ENCODE data around the gene RNGTT.
"Not testable (repeated sequence)": the region's sequence is repeated elsewhere in the genome, so short reads cannot be mapped to it uniquely, and the experiment has no call there.

RNGTT gene

DNA sequence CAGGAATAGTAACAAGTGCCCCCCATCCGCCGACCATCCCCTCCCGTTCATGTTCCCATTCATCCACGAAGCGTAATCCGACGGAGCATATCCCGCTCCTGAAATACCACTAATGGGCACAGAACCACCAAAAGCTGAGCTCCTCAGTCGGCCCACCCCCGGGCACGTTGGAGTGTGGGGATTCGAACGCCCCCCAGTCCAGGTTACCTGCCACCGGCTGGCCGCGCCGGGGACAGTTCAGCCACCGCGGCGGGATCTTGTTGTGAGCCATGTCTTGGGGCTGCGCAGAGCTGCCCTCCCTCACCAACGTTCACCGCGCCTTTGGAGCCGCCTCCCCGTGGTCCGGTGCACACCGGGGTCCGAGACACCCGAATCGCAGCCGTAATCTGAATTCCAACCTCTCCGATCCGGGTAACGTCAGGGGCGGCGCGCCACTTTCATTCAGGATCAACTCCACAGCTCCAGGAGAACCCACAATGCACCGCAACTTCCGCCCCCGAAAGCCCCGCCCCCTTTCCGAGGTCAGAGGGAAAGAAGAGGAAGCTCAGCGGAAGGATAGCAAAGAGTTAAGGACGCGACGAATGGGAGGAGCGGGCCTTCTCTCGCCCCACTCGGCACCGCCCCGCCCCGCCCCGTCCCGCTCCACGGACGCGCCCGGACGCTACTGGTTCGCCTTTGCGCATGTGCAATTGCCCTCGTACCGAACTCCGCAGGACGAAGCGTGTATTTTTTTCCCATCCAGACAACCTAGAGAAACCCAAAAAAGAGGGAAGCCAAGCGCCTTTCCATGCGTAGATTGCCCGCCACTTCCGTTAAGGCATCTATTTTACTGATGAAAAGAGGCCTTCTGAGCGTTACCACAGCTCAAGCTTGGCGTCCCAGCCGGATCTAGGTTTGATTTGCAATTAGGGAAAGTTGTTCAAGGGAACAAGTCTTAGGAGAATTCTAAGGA lies at the start of gene RNGTT:
RNGTT (minus strand) TSS at position 480 of the 952 bp plus-strand sequence; CDS start at position 271, 209 bp downstream.
- peak; percentile 98 for DNase-seq

DNA sequence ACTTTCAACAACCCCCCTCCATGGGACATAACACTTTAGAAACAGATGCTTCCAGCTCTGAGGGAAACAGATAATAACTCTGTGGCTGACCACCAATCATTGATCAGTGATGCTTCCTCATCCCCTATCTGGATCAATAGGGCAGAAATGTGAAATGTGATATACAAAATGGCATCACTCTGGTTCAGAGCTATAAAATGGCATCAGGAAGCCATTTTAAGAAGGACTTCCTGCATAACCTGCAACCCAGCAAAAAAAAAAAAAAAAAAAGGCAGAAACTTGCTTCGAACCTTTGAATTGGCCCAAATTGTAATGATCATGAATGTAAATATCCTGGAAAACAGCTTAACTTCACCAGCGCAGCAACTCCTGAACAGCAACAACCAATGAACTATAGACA lies 48.0 kb upstream of the RNGTT start:
- DNase-seq: no peak

DNA sequence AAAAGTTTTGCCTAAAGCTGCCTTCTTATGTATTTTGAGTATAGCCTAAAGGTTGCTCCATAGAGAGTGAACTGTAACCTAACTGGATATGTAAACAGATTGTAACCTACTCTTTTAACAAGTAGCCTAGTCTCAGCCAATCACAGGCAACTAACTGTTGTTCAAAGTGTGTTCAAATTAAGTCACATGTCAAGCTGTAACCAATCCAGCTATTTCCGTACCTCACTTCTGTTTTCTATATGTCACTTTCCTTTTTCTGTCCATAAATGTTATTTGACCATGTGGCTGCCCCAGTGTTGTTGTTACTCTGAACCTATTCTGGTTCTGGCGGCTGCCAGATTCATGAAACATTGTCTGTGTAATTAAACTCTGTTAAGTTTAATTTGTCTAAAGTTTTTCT lies 47.4 kb upstream of the RNGTT start:
- DNase-seq: no peak

DNA sequence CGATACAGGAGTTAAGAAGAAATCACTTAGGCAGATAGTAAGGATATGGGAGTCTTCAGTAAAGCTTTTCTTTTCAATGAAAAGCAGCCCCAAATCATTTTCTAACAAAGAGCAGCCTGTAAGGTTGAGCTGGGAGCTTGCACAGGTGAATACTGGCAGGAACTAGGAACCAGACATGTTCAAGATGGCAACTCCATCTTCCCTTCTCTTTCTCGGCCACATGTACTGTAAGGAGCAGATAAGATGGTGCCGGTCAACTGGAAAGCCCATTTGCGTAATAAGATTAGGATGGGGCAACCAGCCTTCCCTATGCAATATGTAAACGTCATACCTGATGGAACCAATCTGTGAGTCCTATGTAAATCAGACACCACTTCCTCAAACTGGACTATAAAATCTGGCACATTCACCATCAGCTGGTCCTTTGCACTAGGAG lies 46.2 kb upstream of the RNGTT start:
- no peak for DNase-seq

DNA sequence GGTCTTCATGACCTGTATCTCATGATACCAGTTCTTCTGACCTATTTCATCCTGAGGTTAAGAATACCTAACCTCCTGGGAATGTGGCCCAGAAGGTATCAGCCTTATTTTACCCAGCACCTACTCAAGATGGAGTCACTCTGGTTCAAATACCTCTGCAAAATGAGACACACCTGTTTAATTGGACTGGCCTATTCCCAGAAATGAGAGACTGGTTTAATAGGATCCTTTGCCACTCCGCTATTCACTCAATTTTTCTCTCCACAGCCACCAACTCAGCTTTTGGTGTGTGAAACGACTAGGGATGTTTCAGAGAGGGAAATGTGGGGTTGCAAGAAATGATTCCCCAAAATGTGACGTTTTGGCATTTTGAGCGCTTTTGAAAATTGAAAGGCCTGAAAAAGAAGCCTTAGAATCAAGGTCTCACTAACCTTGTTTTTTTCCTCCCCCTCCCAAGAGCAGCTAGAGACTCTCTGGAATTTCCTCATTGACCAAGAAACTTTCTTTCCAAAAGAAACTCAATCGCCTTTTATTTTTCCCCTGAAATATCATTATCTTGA lies 45.5 kb upstream of the RNGTT start:
- no peak for DNase-seq

DNA sequence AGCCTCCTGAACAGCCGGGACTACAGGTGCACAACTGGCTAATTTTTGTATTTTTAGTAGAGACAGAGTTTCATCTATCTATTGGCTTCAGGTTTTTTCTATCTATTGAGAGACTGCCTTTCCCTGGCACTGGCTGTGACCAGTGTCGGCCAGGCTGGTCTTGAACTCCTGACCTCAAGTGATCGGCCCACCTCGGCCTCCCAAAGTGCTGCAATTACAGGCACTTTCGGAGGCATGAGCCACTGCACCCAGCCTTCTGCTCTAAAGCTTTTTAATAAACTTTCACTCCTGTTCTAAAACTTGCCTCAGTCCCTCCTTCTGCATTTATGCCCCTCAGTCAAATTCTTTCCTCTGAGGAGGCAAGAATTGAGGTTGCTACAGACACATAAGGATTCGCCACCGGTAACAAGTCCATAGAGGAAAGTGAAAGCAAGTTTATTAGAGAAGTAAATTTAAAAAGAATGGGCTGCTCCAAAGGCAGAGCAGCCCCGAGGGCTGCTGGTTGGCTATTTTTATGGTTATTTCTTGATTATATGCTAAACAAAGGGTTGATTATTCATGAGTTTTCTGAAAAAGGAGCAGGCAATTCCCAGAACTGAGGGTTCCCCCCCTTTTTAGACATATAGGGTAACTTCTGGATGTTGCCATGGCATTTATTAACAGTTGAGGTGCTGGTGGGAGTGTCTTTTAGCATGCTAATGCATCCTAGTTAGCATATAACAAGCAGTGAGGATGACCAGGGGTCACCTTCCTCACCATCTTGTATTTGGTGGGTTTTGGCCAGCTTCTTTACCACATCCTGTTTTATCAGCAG lies 44.8 kb upstream of the RNGTT start:
- DNase-seq: no peak

DNA sequence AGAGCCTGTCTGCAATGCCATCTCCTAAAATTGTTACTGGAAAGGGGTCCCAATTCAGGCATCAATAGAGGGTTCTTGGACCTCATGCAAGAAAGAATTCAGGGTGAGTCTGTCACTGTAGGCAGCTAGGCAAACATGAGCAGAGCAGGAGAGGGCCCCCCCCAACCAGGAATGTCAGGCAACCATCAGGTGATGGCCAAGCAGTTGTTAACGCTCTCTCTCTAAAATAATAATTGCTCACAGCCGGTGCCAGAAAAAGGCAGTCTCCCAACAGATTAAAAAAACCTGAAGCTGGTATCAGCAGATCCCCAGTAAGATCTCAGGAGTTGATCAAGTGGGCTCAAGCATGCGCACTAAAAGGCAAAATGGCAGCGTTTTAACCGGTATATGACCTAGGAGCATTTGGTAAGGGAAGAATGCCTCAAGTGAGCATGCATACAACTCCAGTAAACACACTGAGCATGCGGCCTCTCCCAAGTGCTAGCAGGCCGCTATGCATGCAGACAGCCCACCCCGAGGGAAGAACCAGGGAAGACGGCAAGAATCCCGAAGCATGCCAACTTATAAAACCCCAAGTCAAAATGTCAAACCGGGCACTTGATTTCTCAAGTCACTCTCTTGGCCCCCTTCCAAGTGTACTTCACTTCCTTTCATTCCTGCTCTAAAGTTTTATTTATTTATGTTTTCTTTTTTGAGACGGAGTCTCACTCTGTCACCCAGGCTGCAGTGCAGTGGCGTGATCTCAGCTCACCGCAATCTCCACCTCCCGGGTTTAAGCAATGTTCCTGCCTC lies 44.0 kb upstream of the RNGTT start:
- peak; percentile 11 for DNase-seq

DNA sequence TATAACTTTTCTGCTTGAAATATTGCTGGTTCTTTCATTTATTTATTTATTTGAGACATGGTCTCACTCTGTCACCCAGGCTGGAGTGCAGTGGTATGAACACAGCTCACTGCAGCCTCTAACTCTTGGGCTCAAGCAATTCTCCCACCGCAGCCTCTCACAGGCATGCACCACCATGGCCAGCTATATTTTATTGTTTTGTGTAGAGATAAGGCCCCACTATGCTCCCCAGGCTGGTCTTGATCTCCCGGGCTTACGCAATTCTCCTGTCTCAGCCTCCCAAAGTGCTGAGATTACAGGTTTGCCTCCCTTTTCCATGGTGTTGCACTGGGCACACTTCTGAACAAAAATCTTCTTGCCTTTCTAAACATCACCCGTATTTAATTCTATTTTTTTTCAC lies 39.1 kb upstream of the RNGTT start:
- no peak for DNase-seq

DNA sequence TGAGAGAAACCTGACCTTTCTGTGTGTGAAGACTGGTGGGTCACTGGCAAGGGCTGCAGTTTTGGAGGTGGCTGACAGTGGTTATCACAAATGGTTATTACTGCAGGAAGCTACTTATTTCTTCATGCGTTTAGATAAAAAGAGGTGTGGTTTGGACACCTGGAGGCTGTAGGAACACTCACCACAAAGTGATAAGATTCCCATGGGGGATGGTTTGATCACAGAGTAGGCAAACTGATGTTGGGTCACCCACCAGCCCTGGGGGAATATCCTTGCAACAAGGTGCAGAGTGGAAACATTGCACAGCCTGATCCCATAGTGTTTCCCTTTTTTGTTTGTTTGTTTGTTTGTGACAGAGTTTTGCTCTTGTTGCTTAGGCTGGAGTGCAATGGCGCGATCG lies 33.9 kb upstream of the RNGTT start:
- no peak for DNase-seq

DNA sequence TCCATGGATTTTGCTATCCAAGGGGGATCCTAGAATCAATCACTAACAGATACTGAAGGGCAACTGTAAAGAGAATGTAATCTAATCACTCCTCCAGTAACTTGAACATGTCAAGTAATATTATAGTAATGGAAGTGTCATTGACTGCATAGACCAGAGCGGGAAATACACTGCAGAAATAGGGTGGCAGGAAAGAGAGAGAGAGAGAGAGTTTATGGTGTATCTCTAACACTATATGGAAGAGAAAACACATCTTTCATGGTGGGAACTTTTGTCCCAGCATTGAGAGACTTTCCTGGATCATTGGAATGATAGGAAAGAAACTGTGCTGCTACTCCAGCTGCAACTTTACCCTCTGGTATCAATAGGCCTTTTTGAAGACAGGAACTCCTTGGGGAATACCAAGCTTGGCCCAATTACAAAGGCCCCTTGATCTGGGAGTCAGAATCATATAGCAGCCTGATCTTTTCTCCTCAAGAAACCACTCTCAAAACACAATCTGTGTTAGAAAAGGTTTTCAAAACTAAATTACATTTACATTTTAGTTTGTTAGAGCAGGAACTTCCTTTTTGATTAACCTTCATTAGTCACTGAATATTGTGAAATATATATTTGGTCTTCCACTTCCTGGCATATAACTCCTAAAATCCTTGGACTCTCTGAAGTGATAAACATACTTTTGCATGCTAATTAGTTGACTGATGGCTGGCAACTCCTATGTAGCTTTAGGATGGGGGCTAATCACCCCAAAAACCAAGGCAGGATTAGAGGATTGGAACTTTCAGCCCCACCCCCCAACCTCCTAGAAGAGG lies 29.5 kb upstream of the RNGTT start:
- DNase-seq: no peak

DNA sequence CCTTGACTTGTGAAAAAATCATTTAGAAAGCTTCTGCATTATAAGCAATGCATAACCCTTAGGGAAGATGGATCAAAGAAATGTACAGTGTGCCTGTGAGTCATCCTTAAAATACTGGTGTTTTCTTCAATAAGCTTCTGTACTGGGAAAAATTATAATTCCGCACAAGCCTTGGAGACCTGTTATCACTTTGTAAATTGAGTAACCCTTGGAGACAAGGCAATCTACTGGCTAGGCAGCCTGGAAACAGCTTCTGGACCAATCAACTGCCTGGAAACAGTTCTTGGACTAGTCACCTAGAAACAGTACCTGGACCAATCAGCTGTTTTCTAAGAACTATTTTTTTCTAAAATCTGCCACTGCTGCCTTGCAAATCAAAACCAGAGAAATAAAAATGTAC lies 25.8 kb upstream of the RNGTT start:
- DNase-seq: no peak

DNA sequence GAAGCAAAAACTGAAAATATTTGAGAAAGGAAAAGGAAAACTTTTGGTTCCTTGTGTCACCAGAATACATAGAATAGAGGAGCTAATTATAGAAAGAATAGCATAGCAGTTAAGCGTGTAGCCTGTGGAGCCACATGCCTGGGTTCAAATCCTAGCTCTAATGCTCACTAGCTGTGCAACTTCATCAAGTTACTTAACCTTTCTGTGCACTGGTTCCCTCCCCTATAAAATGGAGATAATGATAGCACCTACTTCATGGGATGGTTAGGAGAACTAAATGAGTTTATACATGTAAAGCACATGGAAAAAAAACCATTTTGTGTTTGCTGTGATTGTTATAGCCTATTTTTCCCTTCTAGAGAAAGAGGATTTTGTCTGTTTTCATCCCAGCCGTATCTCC lies 24.5 kb upstream of the RNGTT start:
- DNase-seq: no peak

DNA sequence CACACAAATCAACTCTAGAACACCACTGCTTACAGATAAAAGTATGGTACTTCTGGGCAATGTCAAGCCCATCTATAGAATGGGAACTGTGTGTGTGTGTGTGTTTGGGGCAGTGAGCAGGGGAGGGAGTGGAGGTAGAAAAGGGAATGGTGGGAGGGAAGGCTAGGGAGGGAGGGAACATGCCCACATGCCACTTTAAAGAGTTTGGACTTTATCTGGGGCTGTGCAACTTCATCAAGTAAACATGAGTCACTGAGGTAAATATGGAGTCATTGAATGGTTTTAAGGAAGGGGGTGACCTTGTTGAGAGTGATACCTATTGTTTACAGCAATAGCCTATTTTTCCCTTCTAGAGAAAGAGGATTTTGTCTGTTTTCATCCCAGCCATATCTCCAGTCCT lies 22.5 kb upstream of the RNGTT start:
- no peak for DNase-seq

DNA sequence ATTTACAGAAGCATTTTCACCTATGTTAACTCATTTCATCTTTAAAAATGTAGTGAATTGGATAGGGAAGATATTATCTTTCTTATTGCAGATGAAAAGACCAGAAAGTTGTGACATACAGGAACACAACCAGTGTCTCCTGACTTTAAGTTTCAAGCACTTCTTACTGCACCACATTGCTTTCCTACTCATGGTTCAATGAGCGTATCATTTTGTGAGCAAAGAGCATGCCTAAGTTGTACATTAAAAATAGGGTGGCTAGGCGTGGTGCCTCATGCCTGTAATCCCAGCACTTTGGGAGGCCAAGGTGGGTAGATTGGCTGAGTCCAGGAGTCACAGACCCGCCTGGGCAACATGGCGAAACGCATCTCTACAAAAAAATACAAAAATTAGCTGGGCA lies 21.2 kb upstream of the RNGTT start:
- no peak for DNase-seq

DNA sequence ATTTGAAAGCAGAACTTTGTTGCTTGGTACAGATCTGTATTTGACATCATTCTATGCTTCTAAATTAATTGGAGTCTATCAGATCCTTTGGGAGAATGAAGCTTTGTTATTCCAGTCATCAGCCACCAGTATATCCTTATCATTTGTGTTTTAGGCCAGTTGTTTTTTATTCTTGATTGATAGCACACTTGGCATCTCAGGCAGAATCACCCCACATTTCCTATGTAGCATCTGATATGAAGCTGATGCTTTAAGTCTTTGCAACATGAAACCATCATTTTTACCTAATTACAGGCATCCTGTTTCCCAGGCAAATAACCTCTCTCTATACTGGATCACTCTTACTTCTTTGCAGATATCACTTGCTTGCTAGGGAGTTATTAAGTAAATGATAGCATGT lies 20.7 kb upstream of the RNGTT start:
- no peak for DNase-seq

DNA sequence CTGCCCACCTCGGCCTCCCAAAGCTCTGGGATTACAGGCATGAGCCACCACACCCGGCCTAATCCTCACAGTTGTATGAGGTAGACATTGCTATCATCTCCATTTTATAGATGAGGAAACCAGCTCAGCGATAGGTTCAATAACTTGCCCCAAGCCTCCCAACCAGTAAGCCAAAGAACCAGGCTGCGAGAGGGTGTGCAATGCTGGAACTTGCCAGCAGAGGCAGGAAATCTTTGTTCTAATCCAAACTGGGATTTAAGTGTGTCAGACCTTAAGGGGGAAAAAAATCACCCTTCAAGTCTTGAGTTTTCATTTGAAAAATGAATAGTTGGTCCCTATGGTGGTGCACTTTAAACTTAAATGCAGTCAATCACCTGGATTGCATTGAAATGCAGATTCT lies 20.1 kb upstream of the RNGTT start:
- DNase-seq: peak; percentile 10

DNA sequence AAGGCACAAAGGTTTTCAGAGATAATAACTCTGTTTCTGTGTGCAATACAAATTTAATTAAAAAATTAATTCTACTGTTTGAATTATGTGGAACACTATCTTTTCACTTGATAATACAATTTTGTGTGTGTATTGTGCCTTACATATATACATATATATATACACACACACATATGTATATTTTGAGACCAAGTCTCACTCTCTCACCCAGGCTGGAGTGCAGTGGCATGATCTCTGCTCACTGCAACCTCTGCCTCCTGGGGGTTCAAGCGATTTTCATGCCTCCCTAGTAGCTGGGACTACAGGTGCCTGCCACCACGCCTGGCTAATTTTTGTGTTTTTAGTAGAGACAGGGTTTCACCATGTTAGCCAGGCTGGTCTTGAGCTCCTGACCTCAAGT lies 19.7 kb upstream of the RNGTT start:
- not testable (repeated sequence) for DNase-seq

DNA sequence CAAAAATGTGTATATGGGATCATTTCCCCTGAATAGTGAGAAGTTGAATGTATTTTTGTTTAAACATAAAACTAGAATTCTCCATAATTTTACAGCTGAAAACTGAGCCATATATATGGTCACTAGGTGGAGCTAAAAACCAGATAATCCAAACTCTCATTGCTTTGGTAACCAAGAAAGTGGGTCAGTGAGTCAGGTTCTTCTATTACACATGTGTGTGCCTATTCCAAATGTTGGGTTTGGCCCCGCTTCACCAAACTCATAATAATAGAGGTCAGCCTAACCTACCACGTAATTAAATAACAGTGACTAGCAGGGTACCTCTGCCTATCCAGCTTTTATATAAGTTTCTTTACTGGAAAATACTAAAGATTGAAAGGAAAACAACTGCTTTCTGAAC lies 19.3 kb upstream of the RNGTT start:
- peak; percentile 42 for DNase-seq

DNA sequence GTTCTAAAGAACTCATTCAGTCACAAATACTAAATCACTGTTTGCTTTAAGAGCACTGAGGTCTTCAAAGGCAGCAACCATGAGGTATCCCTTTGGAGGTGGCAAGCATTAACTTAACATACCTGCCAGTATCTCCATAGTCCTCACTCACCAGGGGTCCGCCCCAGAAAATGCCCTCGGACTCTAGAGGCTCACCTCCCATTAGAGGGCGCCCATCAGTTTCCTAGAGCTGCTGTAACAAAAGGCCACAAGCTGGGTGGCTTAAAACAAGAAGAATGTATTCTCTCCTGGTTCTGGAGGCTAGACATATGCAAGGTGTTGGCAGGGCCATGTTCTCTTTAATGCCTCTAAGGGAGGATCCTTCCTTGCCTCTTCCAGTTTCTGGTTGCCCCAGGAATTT lies 12.0 kb upstream of the RNGTT start:
- DNase-seq: peak; percentile 15

DNA sequence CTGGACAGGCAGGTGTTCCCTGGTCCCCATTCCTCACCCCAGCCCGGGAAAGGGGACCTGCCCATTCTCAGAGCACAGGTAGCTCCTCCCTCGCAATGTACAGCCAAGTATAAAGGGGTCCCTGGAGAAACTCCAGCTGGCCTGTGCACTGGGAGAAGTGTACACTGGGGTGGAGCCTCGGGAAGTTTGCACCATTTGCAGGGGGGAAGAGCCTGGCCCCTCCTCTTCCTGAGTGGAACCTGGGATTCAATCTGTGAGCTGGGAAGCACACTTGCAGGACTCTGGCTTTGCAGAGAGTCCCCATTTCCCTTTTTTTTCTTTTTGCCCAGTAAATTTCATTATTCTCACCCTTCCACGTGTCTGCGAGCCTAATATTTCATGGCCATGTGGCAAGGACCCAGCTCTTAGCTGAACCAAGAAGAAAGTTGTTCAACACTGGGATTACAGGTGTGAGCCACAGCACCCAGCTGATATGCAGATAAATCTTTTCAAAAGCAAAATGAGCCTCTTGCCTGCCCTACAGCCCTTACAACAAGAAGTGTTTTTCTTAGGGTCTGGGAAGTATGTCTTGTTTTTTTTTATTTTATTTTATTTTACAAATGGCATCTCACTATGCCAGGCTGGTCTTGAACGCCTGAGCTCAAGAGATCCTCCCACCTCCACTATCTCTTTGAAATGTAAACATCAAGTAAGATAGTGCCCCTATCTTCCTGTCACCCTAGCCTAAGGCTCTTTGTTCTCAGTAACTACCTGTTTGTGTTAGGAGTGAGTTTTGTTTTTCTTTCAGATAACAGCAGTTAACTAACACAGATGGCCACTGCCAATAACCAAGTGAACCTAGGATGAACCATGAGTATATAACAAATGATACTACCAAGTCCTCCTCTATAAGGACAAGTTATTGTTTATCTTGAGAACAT lies 9.3 kb upstream of the RNGTT start:
- peak; percentile 21 for DNase-seq

DNA sequence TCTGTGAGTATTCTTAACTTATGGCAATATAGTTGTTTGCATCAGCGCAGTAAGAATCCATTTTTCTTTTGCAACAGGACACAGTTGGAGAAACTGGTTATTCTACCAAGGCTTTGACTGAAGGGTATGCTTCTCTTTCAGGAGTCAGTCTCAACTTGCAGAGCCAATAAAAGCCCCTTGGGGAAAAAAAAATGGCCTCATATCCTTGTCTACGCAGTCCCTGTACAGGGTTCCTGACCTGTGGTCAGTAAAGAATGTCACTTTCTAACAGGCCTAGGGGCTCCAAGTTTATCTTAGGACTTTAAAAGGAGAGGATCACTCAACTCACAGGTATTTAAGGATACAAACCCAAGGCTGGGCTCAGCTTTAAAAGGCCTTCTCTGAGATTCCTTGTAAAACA lies 6.9 kb upstream of the RNGTT start:
- no peak for DNase-seq
